HG03066 (cell line): ENCODE data around the gene ZRANB1.

Experiments used
- ATAC-seq: cut with Tn5 transposase; IDR thresholded peaks from one replicate; pipeline ENCODE4 v1.9.1; 2021; ENCODE audit warnings: low read depth; ENCODE audit not compliant: unreplicated experiment

ZRANB1 gene

DNA sequence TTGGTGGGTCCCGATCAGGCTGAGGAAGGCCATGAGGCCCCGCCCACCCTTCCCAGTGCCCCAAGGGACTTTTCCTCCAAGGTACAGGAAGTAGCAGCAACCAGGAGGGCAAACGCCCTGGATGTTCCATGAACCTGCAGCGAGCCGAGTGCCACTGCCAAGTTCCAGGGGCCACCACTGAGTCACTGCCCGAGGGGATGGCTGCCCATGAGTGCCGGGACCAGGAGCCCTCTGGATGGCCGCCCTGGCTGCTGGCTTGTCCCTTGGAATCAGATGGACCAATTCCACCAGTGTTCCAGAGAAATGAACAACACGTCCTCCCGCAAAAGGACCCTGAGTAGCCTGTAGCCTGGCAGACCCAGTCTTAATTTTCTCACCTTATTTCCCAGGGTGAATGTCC lies 74.2 kb downstream of the ZRANB1 start:
- no peak for ATAC-seq

DNA sequence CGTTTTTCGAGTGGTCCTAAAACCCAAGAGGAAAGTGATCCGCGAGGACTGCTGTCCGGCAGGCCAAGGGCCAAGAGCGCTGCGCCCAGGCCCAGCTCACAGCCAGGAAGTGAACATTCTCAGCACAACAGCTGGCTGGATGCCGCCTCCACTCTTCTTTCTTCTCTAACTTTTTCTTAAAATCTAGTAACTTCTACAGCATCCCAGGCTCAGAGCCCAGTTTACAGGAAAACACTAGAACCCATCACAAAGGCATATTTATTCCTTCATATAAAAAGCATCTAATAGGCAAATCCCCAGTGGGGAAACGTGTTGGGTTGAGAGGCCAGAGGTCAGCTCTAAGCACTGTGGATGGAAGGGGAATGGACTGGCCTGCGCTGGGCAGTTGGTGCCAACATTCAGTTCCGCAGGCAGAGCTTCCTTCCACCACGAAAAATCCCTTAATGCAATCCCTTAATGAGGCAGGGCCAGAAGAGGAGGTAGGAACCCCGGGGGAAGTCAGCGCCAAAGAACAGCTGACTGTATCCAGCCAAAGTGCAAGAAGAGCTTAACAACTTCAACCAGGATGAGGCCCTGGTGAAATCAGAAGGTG lies 74.8 kb downstream of the ZRANB1 start:
- no peak for ATAC-seq

DNA sequence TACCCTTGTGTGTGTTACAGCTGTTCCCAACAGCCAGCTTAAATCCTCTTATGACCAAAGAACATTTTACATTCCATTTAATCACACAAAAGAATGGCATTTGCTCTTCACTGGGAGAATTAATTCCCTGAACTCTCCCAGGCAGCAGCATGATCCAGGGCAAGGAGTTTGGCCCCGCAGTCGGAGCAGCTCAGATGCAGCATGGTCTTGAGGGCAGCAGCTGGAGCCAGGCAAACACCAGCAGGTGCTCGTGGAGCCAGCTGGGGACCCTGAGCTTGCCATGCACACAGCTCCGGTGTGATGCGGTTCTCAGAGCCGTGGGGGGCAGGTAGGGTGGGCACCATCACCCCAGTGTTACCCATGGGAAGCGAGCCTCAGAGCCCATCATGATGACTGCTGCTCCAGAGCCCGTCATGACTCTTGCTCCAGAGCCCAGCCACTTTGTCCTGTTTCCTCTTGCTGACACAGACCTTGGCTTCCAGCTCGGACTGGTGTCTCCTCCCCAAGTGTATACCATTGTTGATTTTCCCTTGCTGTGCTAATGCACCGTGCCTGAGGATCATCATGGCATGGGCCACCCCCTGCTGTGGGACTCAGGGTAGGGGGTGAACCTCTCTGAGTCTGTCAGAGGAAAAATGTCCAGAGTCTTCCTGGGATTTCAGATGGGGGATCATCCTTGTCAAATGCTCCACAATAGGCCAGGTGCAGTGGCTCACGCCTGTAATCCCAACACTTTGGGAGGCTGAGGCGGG lies 75.8 kb downstream of the ZRANB1 start:
- no peak for ATAC-seq

DNA sequence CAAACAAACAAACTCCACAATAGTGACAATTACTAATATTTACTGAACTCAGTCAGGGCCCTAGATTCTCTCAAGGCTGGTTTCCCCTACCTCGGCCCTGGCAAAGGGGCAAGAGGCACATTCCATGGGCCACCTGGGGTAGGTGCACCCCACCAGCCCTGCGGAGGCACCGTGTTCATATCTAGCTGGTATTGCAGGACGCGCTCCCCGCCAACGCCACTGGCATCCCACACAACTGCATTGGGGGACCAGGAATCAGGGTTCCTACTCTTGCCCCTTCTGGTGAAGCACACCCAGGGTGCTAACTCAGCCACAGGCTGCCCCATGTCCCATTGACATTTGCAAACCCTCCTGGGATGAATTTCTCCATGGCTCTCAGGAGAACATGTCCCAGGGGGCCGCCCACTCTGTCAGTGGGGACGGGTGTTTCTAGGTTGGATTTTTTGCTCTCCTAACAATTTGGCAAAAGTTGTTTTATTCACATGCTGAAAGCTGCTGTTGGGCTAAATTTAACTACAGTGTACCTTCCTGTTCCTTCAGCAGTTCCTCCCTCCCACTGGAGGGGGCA lies 76.7 kb downstream of the ZRANB1 start:
- ATAC-seq = no peak

DNA sequence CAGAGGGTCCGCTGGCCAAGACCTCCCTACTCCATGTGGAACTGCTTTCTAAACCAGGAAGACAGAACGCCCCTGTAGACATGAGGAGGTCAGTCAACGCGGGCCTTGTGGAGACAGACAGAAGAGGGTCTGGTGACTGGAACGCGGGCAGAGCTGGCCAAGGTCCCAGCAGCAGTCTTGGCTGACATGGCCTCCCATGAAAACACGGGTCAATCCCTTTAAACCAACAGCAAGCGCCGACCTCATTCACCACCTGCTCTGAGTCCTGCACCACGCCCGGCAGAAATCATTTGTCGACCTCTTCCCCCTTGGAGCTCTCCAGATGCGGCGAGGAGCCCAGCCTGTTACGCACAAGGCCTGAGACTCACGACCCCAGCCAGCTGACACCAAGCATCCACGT lies 78.5 kb downstream of the ZRANB1 start:
- ATAC-seq = no peak

DNA sequence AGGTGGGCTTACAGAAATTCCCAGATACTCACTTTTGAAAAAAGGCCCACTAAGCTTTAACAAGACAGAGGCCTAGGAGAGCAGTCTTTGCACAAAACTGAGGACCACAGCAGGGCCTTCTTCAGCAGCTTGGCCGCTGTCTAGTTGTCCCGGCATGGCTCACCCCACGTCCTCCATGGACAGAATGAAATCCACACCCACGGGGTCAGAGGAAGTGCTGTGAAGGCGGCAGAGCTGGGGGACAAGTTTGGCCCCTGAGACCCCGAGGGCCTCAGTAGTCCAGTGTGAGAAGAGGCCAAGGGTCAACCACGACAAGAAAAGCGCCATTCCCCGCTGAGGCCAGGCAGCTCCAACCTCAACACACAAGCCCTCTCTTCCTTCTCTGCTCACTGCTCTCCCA lies 78.9 kb downstream of the ZRANB1 start:
- no peak for ATAC-seq

DNA sequence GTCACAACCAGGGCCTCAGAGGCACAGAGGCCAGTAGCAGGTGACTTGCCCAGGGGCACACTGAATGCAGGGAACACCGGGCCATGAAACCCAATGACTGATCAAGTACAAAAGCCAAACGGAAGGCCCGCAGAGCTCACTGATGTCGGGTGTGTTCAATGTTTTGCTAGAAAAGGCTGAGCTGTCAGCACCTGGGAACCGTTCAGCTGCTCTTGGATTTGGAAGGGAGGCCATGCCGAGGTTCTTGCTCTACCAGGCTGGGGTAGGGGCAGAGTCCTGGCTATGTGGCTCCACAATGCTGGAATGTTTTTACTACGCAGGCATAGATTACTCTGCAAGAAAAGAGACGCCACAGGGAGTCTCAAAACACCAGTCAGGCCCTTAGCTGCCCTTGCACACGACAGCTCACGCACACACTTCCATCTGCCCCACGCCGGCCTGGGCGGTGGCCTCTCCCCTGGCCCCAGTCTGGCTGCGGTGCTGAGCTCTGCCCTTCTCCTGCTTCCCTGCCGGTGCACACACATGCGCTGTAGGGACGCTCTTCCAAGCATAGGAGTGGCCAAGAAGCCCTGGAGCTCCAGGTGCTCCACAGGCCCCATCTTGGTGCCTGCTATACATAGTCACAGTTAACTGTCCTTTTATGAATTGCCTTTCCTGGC lies 79.9 kb downstream of the ZRANB1 start:
- ATAC-seq = no peak

DNA sequence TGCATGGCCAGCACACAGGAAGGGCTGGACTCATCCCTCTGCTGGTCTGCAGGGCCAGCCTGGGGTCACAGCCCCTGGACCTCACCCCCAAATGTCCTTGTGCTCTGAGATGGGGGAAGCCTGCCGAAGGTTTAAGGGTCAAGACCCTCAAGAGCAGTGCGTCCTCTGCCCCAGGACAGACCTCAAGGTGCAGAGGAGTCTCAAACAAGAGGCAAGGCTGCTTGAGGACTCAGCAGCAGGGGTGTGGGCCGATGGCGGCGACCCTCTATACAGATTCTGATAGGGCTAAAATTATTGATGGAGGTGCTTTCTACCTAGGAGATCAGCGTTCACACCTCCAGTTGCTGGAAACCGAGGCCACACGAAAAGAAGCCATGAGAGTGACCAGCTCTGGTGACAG lies 80.7 kb downstream of the ZRANB1 start:
- no peak for ATAC-seq

DNA sequence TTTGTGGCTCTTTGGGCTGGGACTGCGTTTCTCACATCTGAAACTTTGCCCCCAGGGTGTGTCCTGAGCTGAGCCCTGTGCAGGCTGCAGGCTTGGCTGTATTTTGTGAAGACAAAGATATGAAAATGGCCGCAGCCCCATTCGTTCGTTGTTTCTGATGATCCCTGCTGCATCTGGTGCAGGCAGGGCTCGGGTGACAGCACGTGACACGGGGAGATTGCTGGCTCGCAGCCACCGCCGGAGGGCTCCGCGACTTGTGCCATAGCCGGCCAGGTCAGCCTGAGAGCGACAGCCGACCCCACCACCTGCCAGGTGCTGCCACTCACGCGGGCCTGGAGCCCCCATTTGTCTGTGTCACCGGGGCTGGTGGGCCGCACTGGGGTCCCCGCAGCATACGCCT lies 81.3 kb downstream of the ZRANB1 start:
- ATAC-seq = no peak

DNA sequence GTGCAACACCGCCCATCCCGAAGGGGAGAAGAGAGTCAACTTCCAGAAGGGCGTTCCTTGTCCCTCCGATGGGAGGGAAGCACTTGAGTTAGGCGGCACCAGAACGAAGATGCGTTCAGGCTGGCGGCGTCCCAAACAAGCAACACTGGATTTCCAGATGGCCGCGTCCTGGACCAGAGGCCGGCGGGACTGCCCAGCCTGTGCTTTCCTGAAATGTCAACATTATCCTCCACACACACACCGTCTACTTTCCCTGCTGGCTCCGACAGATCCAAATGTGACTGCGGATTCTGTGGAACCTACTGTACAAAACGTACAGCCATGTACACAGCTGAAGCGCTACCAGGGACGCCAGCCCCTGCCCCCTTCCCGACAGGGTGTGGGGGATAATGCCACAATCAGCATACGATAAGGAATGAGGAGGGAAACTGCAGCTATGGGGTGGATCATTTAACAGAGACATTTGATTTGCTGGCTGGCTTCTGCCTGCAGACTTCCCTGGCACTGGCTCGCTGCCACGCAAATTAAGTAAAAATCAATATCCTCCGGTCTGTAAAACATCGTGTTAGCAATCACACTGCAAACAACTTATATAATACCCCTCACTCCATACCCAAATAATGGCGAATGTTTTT lies 82.1 kb downstream of the ZRANB1 start:
- no peak for ATAC-seq

DNA sequence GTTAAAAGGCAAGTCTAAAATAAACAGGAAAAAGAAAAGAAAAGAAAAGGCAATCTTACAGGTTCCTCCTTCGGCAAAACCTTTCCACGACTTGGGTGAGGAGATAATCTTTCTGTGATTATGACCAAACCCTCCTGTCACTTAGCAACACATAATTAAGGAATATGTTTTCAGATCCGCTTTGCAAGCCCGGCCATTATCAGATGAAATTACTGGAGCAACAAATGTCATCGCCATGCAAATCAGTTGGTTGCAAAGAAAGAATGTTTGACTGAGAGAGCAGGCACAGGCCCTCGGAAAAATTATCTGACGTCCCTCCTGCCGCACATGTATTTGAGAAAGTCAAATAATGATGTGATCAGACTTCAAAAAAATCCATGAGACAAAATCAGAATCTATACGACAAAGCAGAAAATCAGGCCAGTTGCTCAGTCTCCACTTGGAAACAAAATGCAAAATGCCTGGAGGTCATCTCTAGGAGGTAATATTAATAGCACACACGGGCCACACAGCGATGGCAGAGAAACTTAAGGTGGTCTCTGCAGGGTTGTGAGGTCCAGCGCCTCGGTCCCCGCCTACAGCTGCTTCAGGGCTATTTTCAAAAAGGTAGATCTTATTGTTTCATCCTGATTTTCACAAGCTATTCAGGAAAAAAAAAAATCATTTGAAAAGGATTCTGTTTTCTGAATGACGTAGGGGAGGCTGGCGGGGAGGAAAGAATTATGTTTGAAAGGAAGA lies 82.7 kb downstream of the ZRANB1 start:
- ATAC-seq = no peak

DNA sequence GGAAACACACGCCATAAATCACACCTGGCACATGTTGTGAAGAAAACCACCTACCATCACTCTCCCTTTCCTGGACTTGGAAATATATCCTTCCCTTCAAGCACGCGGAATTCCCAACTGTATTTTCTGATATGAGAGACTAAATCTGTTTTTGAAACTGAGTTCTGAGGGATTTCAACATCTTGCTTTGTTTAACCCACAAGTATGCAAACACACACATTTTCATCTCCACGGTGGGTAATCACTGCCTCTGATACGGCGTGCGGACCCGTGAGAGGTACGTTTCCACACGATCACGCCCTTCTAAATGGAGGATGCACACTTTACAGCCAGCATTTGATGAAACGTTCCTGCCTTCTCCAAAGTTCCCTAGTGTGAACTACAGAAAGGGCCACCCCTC lies 83.4 kb downstream of the ZRANB1 start:
- no peak for ATAC-seq

DNA sequence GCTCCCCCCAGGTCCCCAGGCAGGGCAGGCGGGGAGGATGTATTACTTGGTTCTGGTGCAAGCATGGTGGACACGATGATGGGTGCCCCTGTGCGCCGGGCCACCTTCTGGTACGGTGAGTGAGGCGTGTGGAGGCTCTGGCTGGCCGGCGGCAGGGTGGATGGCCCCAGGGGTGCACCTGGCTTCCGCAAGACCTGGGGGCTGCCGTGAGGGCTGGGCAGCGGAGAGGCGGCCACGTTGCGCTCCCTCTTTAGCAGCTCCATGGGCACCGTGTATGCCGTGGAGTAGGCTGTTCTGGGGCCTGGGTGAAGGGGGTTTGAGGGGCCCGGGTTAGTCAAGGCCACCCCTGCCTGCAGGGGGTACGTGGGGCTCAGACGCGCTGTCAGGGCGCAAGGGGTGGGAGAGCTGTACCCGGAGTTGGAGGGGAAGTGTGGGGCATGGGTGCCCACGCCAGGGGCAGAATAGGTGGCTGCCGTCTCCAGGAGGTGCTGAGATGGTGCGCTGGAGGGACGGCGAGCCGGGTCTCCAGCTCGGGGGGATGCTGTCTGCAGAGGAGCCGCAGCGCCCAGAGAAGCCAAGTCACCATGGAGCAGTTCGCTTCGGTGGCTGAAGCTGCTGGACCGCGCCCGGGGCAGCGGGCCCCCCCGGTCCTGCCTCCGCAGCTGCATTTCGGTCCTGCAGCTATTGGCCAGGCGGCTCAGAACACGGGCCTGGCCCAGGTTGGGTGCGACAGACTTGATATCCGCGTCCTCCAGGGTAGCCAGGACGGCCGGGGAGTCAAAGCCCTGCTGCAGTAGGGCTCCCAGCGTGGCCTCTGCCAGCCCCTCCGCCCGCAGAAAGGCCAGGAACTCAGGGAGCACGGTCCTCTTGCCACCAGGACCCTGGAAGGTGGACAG lies 84.4 kb downstream of the ZRANB1 start:
- no peak for ATAC-seq

DNA sequence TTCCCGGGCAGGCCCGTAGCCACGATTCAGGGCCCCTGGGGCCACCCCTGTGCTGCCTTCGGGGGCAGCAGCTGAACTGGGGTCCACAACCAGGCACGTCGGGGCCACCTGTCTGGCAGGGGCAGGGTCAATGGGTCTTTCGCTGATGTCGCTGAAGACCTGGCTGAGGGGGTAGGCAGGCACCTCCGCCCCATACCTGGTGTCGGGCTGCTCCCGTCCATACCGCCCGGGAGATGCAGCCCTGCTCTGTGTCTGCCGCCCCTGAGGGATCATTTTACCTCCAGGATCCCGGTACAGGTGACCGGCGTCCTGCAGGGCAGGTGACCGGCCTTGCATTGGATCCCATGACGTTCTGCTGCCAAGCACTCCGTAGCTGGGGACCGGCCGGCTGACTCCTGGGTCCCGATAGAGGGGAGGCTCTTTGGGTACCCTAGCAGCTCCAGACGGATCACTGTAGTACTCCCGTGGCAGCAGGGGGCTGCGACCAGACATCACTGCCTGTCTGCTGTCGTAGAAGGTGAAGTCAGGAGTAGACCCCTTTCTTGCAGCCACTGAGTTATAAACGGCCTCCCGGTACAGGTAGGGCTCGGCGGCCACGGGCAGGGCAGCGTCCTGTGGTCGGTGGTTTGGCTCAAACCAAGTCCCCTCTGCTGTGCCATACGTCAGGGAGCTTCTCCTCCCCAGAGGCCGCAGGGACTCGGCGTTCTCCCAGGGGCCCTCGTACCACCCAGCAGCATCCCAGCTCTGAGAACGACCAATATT lies 85.2 kb downstream of the ZRANB1 start:
- no peak for ATAC-seq

DNA sequence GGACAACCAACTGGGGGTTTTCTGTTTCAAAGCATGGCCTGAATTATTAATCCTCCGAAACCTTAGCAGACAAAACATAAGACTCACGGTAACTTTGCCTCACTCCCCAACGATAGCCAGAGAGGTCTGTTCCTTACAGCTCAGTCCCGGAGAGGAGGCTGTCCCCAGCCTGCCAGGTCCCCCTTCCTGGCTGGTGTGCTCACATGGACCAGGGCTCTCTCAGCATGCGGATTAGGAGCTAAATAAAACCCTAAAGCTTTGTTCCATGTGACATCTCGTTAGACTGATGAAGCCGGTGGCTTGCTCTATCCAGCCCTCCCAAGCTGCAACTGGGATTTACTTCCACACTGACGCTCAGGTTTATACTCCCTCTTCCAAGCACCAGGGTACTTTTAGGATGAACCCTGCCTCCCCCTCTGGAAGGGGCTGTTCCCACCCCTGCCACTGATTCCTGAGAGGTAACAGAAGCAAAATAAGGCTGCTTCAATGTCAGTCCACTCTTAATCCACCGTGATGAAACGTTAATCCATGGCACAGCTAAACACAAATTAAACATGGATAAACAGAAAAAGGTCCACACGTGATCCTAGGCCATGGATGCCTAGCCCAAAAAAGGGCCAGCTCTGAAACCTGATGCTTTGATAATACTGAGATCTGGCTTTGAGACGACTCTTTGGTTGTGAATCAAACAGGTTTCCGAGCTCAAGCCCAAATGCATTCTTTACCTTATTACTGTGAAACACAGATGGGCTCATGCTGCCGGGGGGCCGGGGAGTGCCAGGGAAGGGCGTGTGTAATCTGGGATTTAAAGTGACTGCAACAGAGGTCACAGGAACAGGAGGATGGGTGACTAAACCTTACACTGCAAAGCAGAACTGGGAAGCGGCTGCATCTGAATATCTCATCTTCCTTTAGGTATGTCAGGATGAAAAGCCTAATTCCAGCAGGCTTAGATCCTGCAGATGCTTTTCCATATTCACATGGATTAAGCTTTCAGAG lies 86.2 kb downstream of the ZRANB1 start:
- ATAC-seq = no peak

DNA sequence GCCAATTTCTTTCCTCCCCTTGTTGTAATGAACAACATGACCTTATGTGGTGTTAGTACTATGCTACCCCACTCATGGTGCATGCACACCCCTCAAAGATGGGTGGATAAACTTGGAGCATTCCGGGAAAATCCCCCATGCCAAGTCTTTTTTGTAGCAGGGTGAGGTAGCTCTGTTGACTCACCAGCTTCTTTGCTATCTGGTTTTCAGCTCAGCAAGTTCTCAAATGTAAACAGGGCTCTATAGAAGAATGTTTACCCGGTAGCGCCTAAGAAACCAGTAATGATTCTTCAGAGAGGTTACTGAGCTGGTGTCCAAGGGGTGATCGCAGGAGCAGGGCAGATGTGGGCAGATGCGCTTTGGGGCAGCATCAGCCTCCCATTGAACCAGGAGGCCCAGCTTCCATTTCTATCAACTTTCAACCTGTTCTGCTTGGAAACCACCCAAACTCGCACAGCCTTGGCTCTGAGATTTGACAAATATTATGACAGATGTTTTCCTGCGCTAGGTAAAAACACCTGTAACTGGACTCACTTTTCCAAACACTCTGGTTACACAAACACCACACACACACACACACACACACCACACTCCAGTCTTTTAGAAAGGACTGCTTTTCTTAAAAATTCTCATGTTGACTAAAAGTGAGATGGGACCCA lies 87.8 kb downstream of the ZRANB1 start:
- ATAC-seq = no peak

DNA sequence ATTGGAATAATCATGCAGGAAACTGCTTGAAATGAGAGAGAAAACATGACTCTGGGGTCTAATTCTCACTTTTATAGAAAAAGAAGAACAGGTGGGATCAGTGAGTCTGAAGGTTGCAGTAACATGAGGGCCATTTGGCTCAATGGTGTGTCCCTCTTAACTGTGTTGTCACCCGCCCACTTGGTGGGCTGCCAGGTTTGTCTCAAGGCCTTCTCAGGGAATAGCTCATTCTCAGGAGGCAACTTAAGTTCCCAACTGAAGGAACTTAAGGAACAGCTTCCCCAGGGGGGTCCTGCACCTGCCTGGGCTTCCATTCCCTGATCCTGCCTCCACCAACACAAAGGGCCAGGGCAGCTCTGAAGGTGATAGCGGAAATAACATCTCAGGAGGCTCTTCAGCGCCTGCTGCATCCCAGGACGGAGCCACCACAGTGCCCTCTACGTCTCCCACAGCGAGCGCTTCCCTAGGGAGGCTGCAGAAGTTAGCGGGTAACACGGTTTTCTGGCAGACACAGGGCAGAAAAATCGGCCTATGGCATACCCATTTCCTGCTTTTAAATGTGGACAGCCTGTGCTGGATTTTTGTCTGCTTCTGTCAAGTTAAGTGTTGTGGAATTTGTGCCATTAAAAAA lies 88.8 kb downstream of the ZRANB1 start:
- no peak for ATAC-seq
